PC-3 (cell line): Measurements from ENCODE around the gene FOXP1. TPM values are rescaled to one million over a fixed set of nuclear protein-coding genes. Genes with fewer than 3 reads are reported as not detected.

Source experiments
- ATAC-seq: fragments of 200-7000 bp; cut with Tn5 transposase; 2 replicates; pipeline ENCODE4 v1.9.1; 2020; ENCODE audit warnings: mild to moderate bottlenecking, moderate library complexity
- BruUV-seq: library from RNA; stranded (reverse); fragments of 400-500 nt; replicated peaks from 2 replicates; lab custom pipeline; 2021; lab: Mats Ljungman, UMichigan
- CTCF ChIA-PET: fragments of 300-600 bp; sonication (Branson Sonifier 250); formaldehyde crosslinking; loops from one replicate; lab custom pipeline; 2022; ENCODE audit warnings: antibody characterized with exemption; lab: Charles Lee
- POLR2A ChIA-PET: fragments of 300-600 bp; sonication (Branson Sonifier 250); formaldehyde crosslinking; loops from one replicate; lab custom pipeline; 2022; ENCODE audit warnings: antibody characterized with exemption; ENCODE audit not compliant: unreplicated experiment; lab: Charles Lee
- DNase-seq: peaks from one replicate; pipeline ENCODE4 v3.0.0-alpha.2; 2015
- H2AFZ ChIP-seq: fragments of 300-600 bp; sonication (generic); 2 replicates; pipeline ENCODE4 v1.6.0; 2016; ENCODE audit warnings: antibody characterized with exemption, low read length
- H3F3A ChIP-seq: fragments of 300-600 bp; sonication (generic); one replicate; pipeline ENCODE4 v1.6.0; 2017; ENCODE audit warnings: antibody characterized with exemption, low read length, control low read depth, mild to moderate bottlenecking; ENCODE audit not compliant: unreplicated experiment
- H3K27ac ChIP-seq: fragments of 300-600 bp; sonication (generic); 2 replicates; pipeline ENCODE4 v1.5.1; 2016; ENCODE audit warnings: mild to moderate bottlenecking, low read length
- H3K27me3 ChIP-seq: fragments of 300-600 bp; sonication (generic); 2 replicates; pipeline ENCODE4 v1.6.1; 2016; ENCODE audit warnings: low read length, mixed read lengths
- H3K36me3 ChIP-seq: fragments of 300-600 bp; sonication (generic); 2 replicates; pipeline ENCODE4 v1.6.1; 2016; ENCODE audit warnings: low read depth, mixed run types, low read length, mixed read lengths
- H3K4me1 ChIP-seq: fragments of 300-600 bp; sonication (generic); 2 replicates; pipeline ENCODE4 v1.5.1; 2016; ENCODE audit warnings: low read length; ENCODE audit not compliant: insufficient read depth
- H3K4me2 ChIP-seq: fragments of 300-600 bp; sonication (generic); 2 replicates; pipeline ENCODE4 v1.6.0; 2016; ENCODE audit warnings: low read length
- H3K4me3 ChIP-seq: fragments of 300-600 bp; sonication (generic); 2 replicates; pipeline ENCODE4 v1.5.1; 2016; ENCODE audit warnings: mild to moderate bottlenecking, low read length, mixed read lengths
- H3K79me2 ChIP-seq: fragments of 300-600 bp; sonication (generic); 2 replicates; pipeline ENCODE4 v1.6.1; 2017; ENCODE audit warnings: low read length, mixed read lengths
- H3K9ac ChIP-seq: fragments of 300-600 bp; sonication (generic); 2 replicates; pipeline ENCODE4 v1.6.0; 2016; ENCODE audit warnings: mild to moderate bottlenecking, low read length
- H3K9me2 ChIP-seq: fragments of 300-600 bp; sonication (generic); replicated peaks from 2 replicates; pipeline ENCODE4 v1.6.1; 2016; ENCODE audit warnings: mixed run types, low read length, mixed read lengths
- H3K9me3 ChIP-seq: fragments of 300-600 bp; sonication (generic); 2 replicates; pipeline ENCODE4 v1.6.1; 2016; ENCODE audit warnings: low read length, mixed read lengths
- H4K20me1 ChIP-seq: fragments of 300-600 bp; sonication (generic); 2 replicates; pipeline ENCODE4 v1.6.1; 2016; ENCODE audit warnings: low read length, mixed read lengths
- CTCF ChIP-seq: fragments of 300-600 bp; sonication (generic); conservative IDR thresholded peaks from 2 replicates; pipeline ENCODE4 v1.5.1; 2017; ENCODE audit warnings: antibody characterized with exemption, low read depth, mild to moderate bottlenecking, low read length
- EZH2 ChIP-seq: fragments of 300-600 bp; sonication (generic); IDR thresholded peaks from one replicate; pipeline ENCODE4 v1.6.1; 2017; ENCODE audit warnings: antibody characterized with exemption, mild to moderate bottlenecking, low read length; ENCODE audit not compliant: unreplicated experiment
- EZH2phosphoT487 ChIP-seq: fragments of 300-600 bp; sonication (generic); IDR thresholded peaks from 2 replicates; pipeline ENCODE4 v1.6.1; 2018; ENCODE audit warnings: mild to moderate bottlenecking, antibody characterized with exemption, low read length, borderline replicate concordance
- intact Hi-C: fragments of 100-400 bp; cut with micrococcal nuclease; formaldehyde crosslinking; loops from 2 replicates; pipeline ENCODE4 v1.9.0; 2023
- total RNA-seq: library from RNA; depleted of rRNA; stranded (reverse); fragments of >200 nt; gene quantifications from 2 replicates; pipeline ENCODE4 v1.2.3, GENCODE V29; 2014

Gene FOXP1
- total RNA-seq, 1 experiment from 2014 or later = 35.3 TPM

GRCh38 chr3:71237672-71238071 lies 345.9 kb downstream of the FOXP1 start:
- intact Hi-C loops = no loop called here
- Histone ChIP-seq H3K4me3 (no peak overlapping the region), H3K9me2 (no peaks in the 10 kb centered on the region), H4K20me1 (no peaks in the 10 kb centered on the region), H3K9ac (no peak overlapping the region), H3K27me3 (no peaks in the 10 kb centered on the region), H3K79me2 (no peaks in the 10 kb centered on the region), H3K4me1 (no peaks in the 10 kb centered on the region), H3K4me2 (no peak overlapping the region), H3K36me3 (no peaks in the 10 kb centered on the region), H2AFZ (no peak overlapping the region), H3K27ac (no peak overlapping the region), H3K9me3 (no peaks in the 10 kb centered on the region), H3F3A (no peaks in the 10 kb centered on the region)
- no peak for ATAC-seq
- no TSS peak for BruUV-seq
- POLR2A ChIA-PET = no interaction called here
- DNase-seq = no peak
- CTCF ChIA-PET = no interaction called here
- TF ChIP-seq EZH2phosphoT487 (no peak), EZH2 (no peak), CTCF (no peak)

GRCh38 chr3:71235846-71236245 lies 347.7 kb downstream of the FOXP1 start:
- Histone ChIP-seq H3K4me1 (no peaks in the 10 kb centered on the region), H3K27ac (no peak overlapping the region), H3K9me3 (no peaks in the 10 kb centered on the region), H3K27me3 (no peaks in the 10 kb centered on the region), H3K4me2 (no peak overlapping the region), H3K36me3 (no peaks in the 10 kb centered on the region), H4K20me1 (no peaks in the 10 kb centered on the region), H3K9me2 (no peaks in the 10 kb centered on the region), H3K4me3 (no peak overlapping the region), H3K79me2 (no peaks in the 10 kb centered on the region), H2AFZ (no peak overlapping the region), H3K9ac (no peak overlapping the region), H3F3A (no peaks in the 10 kb centered on the region)
- ATAC-seq = no peak
- no peak for DNase-seq
- ChIA-PET CTCF (no interaction called here), POLR2A (interaction anchor here (0.6 kb wide), 1 partner anchor 9 kb away, joined by 3 read pairs; no protein-coding TSS in a partner anchor)
- intact Hi-C loops = no loop called here
- TF ChIP-seq EZH2phosphoT487 (no peak), EZH2 (no peak)
- no TSS peak for BruUV-seq

- no peak overlapping the region for H3K4me3 ChIP-seq
- no peak for DNase-seq
- ChIA-PET POLR2A (no interaction called here), CTCF (no interaction called here)
- H3K79me2 ChIP-seq = no peaks in the 10 kb centered on the region
- H3K36me3 ChIP-seq = no peaks in the 10 kb centered on the region
- H3K4me1 ChIP-seq = no peaks in the 10 kb centered on the region
- BruUV-seq = no TSS peak
- H2AFZ ChIP-seq = no peak overlapping the region
- no peak for ATAC-seq
- H3K4me2 ChIP-seq = no peak overlapping the region
- intact Hi-C loops = no loop called here
- H3K9ac ChIP-seq = no peak overlapping the region
- H3K9me3 ChIP-seq = no peaks in the 10 kb centered on the region
- H3K9me2 ChIP-seq = no peaks in the 10 kb centered on the region
- no peaks in the 10 kb centered on the region for H3F3A ChIP-seq
- H3K27me3 ChIP-seq = no peaks in the 10 kb centered on the region
- H4K20me1 ChIP-seq = no peaks in the 10 kb centered on the region
- no peak for TF ChIP-seq EZH2
- TF ChIP-seq EZH2phosphoT487 = no peak
- no peak for TF ChIP-seq CTCF
- H3K27ac ChIP-seq = no peak overlapping the region
Measured at GRCh38 chr3:71232895-71233294, 350.6 kb downstream of the FOXP1 start.
